22Rv1 (cell line): ENCODE results near the gene CABLES2.

ENCODE experiments used
- H3K27ac ChIP-seq: fragments of 450-650 bp; 2 replicates; pipeline ENCODE4 v1.5.1; 2017
- CTCF ChIP-seq: fragments of 450-650 bp; IDR thresholded peaks from 2 replicates; pipeline ENCODE4 v1.5.1; 2017; ENCODE audit warnings: mild to moderate bottlenecking
- ZFX ChIP-seq: fragments of 450-650 bp; IDR thresholded peaks from 2 replicates; pipeline ENCODE4 v1.6.1; 2017; ENCODE audit warnings: antibody characterized with exemption, borderline replicate concordance

CABLES2 gene

GRCh38 chr20:62393830-62394229 lies 13.3 kb downstream of the CABLES2 start:
- no peak for TF ChIP-seq ZFX

GRCh38 chr20:62393335-62393665 lies 13.8 kb downstream of the CABLES2 start:
- no peak for TF ChIP-seq ZFX
- TF ChIP-seq CTCF = no peak
- no peak overlapping the region for H3K27ac ChIP-seq

More at GRCh38 chr20:62393830-62394229, 13.3 kb downstream of the CABLES2 start:
- H3K27ac ChIP-seq = no peak overlapping the region

- H3K27ac ChIP-seq = no peak overlapping the region
- no peak for TF ChIP-seq CTCF
- no peak for TF ChIP-seq ZFX
Observed at GRCh38 chr20:62392621-62393334, 14.3 kb downstream of the CABLES2 start.

GRCh38 chr20:62392077-62392418 lies 15.0 kb downstream of the CABLES2 start:
- H3K27ac ChIP-seq = no peak overlapping the region
- TF ChIP-seq CTCF = no peak

- TF ChIP-seq ZFX (no peak), CTCF (no peak)
Observed at GRCh38 chr20:62391165-62392076, 15.7 kb downstream of the CABLES2 start.

GRCh38 chr20:62390317-62391164 lies 16.5 kb downstream of the CABLES2 start:
- peak overlapping the region; percentile 78; the same call in 1 of the 2 replicates for H3K27ac ChIP-seq
- TF ChIP-seq ZFX = no peak

More at GRCh38 chr20:62391165-62392076, 15.7 kb downstream of the CABLES2 start:
- H3K27ac ChIP-seq = no peak overlapping the region

GRCh38 chr20:62389601-62390087 lies 17.4 kb downstream of the CABLES2 start:
- H3K27ac ChIP-seq = peak overlapping the region; percentile 78
- no peak for TF ChIP-seq ZFX
- no peak for TF ChIP-seq CTCF
